NCI-H1436 (cell line): ENCODE measurements around the gene XPO5.
"Not testable (repeated sequence)": the region's sequence is repeated elsewhere in the genome, so short reads cannot be mapped to it uniquely, and the experiment has no call there.

ENCODE experiments used
- DNase-seq: peaks from one replicate; lab custom pipeline; 2025; lab: John Stamatoyannopoulos, UW

XPO5 gene

GRCh38 chr6:43584892-43585570 is 9.2 kb upstream of the XPO5 start:
- DNase-seq, result no peak

GRCh38 chr6:43582911-43583310 is 7.1 kb upstream of the XPO5 start:
- DNase-seq, result no peak

GRCh38 chr6:43579171-43579570 is 3.3 kb upstream of the XPO5 start:
- no peak for DNase-seq

- DNase-seq, result no peak
These were observed 2.9 kb upstream of the XPO5 start for GRCh38 chr6:43578748-43579147.

GRCh38 chr6:43575105-43575771 is 600 bp downstream of the XPO5 start:
- no peak for DNase-seq

GRCh38 chr6:43572015-43572414 is 3.8 kb downstream of the XPO5 start:
- no peak for DNase-seq

- no peak for DNase-seq
These were observed 4.9 kb downstream of the XPO5 start for GRCh38 chr6:43570876-43571441.

- no peak for DNase-seq
These were observed 16.5 kb downstream of the XPO5 start for GRCh38 chr6:43559328-43559727.

GRCh38 chr6:43557620-43558019 is 18.2 kb downstream of the XPO5 start:
- not testable (repeated sequence) for DNase-seq

GRCh38 chr6:43547222-43547621 is 28.6 kb downstream of the XPO5 start:
- DNase-seq, result no peak

GRCh38 chr6:43544461-43544860 is 31.4 kb downstream of the XPO5 start:
- DNase-seq, result no peak

- no peak for DNase-seq
These were observed 33.9 kb downstream of the XPO5 start for GRCh38 chr6:43541774-43542471.

GRCh38 chr6:43540507-43540906 is 35.3 kb downstream of the XPO5 start:
- DNase-seq, result no peak

- DNase-seq, result not testable (repeated sequence)
These were observed 36.4 kb downstream of the XPO5 start for GRCh38 chr6:43539409-43539808.

- DNase-seq, result not testable (repeated sequence)
These were observed 36.9 kb downstream of the XPO5 start for GRCh38 chr6:43538986-43539385.

GRCh38 chr6:43532201-43532600 is 43.6 kb downstream of the XPO5 start:
- DNase-seq, result no peak

GRCh38 chr6:43524483-43524961 is 51.3 kb downstream of the XPO5 start:
- DNase-seq, result no peak

- DNase-seq, result no peak
These were observed 52.6 kb downstream of the XPO5 start for GRCh38 chr6:43523284-43523683.

GRCh38 chr6:43522547-43523261 is 53.1 kb downstream of the XPO5 start:
- no peak for DNase-seq

- DNase-seq, result peak; percentile 41
These were observed 54.0 kb downstream of the XPO5 start for GRCh38 chr6:43521836-43522235.

GRCh38 chr6:43520097-43520496 is 55.7 kb downstream of the XPO5 start:
- DNase-seq, result no peak
